ENCODE results near the gene SLC17A1. TPM values are rescaled to one million over a fixed set of nuclear protein-coding genes. Genes with fewer than 3 reads are reported as not detected.

Gene SLC17A1
- total RNA-seq, 1 experiment from 2014 or later: not detected

DNA sequence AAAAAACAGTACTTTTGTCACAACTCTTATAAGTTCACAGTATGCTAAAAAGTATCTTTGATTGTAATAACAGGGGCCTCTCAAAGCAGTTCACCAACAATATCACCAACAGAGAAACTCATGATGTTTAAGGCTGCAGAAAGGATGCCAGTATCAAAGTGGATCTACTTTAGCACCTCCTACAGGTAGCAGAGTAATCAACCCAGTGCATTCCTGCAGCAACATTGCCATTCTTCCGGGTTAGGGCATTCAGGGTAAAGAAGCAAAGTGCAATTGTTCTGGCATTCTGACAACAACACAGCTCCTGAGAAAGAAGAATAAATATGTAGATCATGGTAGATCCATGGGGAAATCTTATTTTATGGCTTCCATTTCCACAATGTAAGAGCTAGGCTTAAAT is 84.9 kb downstream of the SLC17A1 start:
- TF ChIP-seq, protein P1, sequence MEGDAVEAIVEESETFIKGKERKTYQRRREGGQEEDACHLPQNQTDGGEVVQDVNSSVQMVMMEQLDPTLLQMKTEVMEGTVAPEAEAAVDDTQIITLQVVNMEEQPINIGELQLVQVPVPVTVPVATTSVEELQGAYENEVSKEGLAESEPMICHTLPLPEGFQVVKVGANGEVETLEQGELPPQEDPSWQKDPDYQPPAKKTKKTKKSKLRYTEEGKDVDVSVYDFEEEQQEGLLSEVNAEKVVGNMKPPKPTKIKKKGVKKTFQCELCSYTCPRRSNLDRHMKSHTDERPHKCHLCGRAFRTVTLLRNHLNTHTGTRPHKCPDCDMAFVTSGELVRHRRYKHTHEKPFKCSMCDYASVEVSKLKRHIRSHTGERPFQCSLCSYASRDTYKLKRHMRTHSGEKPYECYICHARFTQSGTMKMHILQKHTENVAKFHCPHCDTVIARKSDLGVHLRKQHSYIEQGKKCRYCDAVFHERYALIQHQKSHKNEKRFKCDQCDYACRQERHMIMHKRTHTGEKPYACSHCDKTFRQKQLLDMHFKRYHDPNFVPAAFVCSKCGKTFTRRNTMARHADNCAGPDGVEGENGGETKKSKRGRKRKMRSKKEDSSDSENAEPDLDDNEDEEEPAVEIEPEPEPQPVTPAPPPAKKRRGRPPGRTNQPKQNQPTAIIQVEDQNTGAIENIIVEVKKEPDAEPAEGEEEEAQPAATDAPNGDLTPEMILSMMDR (conservative IDR thresholded peaks at IDR 0.05; ENCODE audit: low read depth, low read length): 0 out of 2 replicates have a peak, but pooled peaks have one; percentile 29
- no peak for TF ChIP-seq EZH2 (IDR thresholded peaks at IDR 0.05; ENCODE audit: borderline replicate concordance, low read depth, low read length, poor library complexity, severe bottlenecking)
- POLR2A ChIA-PET (ENCODE audit: low non-redundant PET): no interaction called here
- Histone ChIP-seq H3K27me3 (replicated peaks; ENCODE audit: insufficient read depth, low read depth, low read length, poor library complexity) (no peaks in the 10 kb centered on the region), H3K4me1 (ENCODE audit: insufficient read depth, low read length, poor library complexity, severe bottlenecking) (no peaks in the 10 kb centered on the region), H3K4me3 (ENCODE audit: low read depth, low read length, poor library complexity, severe bottlenecking) (no peak overlapping the region), H3K9me3 (ENCODE audit: low read depth, low read length, poor library complexity, severe bottlenecking) (no peaks in the 10 kb centered on the region), H3K27ac (ENCODE audit: low read depth, low read length, poor library complexity, severe bottlenecking) (no peak overlapping the region), H3K36me3 (ENCODE audit: insufficient read depth, low read length, poor library complexity, severe bottlenecking) (no peaks in the 10 kb centered on the region)
- BruUV-seq (replicated peaks): no TSS peak
- intact Hi-C loops (cut with micrococcal nuclease; ENCODE audit: unreplicated experiment): no loop called here
- DNase-seq (ENCODE audit: low spot score): no peak
- CTCF ChIA-PET: no interaction called here

DNA sequence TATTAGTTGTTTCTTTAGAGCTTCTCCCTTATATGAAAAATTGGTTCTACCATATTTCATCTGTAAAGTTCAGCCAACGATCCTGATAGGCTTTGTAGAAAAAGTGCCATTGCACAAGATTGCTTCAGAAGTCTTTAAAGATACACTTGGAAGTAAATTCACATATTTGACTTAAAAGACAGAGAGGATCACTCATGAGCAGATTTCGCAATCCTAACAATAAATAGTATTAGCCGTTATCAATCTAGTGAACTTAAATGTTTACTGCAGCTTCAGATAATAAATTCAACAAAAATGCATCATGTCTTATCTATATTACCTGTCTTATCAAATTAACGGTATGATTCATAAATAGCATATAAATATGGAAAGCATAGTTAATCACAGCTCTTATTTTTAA is 86.0 kb downstream of the SLC17A1 start:
- Histone ChIP-seq H3K9me3 (ENCODE audit: low read depth, low read length, poor library complexity, severe bottlenecking) (no peaks in the 10 kb centered on the region), H3K4me1 (ENCODE audit: insufficient read depth, low read length, poor library complexity, severe bottlenecking) (no peaks in the 10 kb centered on the region), H3K27me3 (replicated peaks; ENCODE audit: insufficient read depth, low read depth, low read length, poor library complexity) (no peaks in the 10 kb centered on the region), H3K27ac (ENCODE audit: low read depth, low read length, poor library complexity, severe bottlenecking) (no peak overlapping the region), H3K36me3 (ENCODE audit: insufficient read depth, low read length, poor library complexity, severe bottlenecking) (no peaks in the 10 kb centered on the region), H3K4me3 (ENCODE audit: low read depth, low read length, poor library complexity, severe bottlenecking) (no peak overlapping the region)
- ChIA-PET CTCF (interaction anchor here (0.5 kb wide), 1 partner anchor 10 kb away, joined by 3 read pairs; no protein-coding TSS in a partner anchor), POLR2A (ENCODE audit: low non-redundant PET) (no interaction called here)
- DNase-seq (ENCODE audit: low spot score): no peak
- intact Hi-C loops (cut with micrococcal nuclease; ENCODE audit: unreplicated experiment): no loop called here
- no TSS peak for BruUV-seq (replicated peaks)
- TF ChIP-seq, protein P1 (conservative IDR thresholded peaks at IDR 0.05; ENCODE audit: low read depth, low read length): no peak
- TF ChIP-seq EZH2 (IDR thresholded peaks at IDR 0.05; ENCODE audit: borderline replicate concordance, low read depth, low read length, poor library complexity, severe bottlenecking): no peak

DNA sequence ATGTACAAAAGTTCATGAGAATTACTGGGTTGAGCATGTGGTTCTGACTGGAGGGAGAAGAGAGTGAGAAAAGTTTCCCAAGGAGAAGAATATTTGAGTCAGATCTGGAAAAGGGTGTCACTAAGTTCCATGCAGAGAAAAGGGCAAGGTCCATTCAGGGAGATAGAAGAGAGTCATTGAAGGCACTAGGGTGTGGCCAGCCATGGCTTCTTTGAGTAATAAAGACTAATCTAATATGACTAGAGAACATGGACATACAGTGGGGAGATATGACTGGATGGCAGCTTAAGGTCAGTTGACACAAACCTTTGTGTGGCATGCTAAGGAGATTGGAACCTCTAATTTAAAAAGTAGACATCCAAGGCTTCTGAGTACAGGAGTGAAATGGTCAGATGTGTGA is 88.0 kb downstream of the SLC17A1 start:
- POLR2A ChIA-PET (ENCODE audit: low non-redundant PET): no interaction called here
- Histone ChIP-seq H3K27me3 (replicated peaks; ENCODE audit: insufficient read depth, low read depth, low read length, poor library complexity) (no peaks in the 10 kb centered on the region), H3K4me3 (ENCODE audit: low read depth, low read length, poor library complexity, severe bottlenecking) (no peak overlapping the region), H3K36me3 (ENCODE audit: insufficient read depth, low read length, poor library complexity, severe bottlenecking) (no peaks in the 10 kb centered on the region), H3K4me1 (ENCODE audit: insufficient read depth, low read length, poor library complexity, severe bottlenecking) (no peaks in the 10 kb centered on the region), H3K9me3 (ENCODE audit: low read depth, low read length, poor library complexity, severe bottlenecking) (no peaks in the 10 kb centered on the region), H3K27ac (ENCODE audit: low read depth, low read length, poor library complexity, severe bottlenecking) (no peak overlapping the region)
- no TSS peak for BruUV-seq (replicated peaks)
- CTCF ChIA-PET: no interaction called here
- TF ChIP-seq EZH2 (IDR thresholded peaks at IDR 0.05; ENCODE audit: borderline replicate concordance, low read depth, low read length, poor library complexity, severe bottlenecking): no peak
- TF ChIP-seq, protein P1 (conservative IDR thresholded peaks at IDR 0.05; ENCODE audit: low read depth, low read length): no peak
- intact Hi-C loops (cut with micrococcal nuclease; ENCODE audit: unreplicated experiment): no loop called here
- DNase-seq (ENCODE audit: low spot score): no peak
